Ascending aorta (tissue), 2 donors: ENCODE measurements around the gene NDUFV3. TPM values are rescaled to one million over a fixed set of nuclear protein-coding genes. Genes with fewer than 3 reads are reported as not detected.

Experiments used
- DNase-seq, 2 donors: peaks; one replicate each; pipeline ENCODE4 v3.0.0-alpha.2; 2019; ENCODE audit warnings: low spot score in 2 of 2
- H3K27ac ChIP-seq, 2 donors: fragments of 200-600 bp; sonication (generic); one replicate each; pipeline ENCODE4 v1.5.1; 2016 to 2017; ENCODE audit warnings: mild to moderate bottlenecking in 1 of 2
- H3K27me3 ChIP-seq: fragments of 200-600 bp; sonication (generic); one replicate; pipeline ENCODE4 v1.5.1; 2017
- H3K36me3 ChIP-seq, 2 donors: fragments of 200-600 bp; sonication (generic); one replicate each; pipeline ENCODE4 v1.5.1; 2016
- H3K4me1 ChIP-seq, 2 donors: fragments of 200-600 bp; sonication (generic); one replicate each; pipeline ENCODE4 v1.5.1; 2016 to 2017; ENCODE audit warnings: mild to moderate bottlenecking in 1 of 2
- H3K4me3 ChIP-seq, 2 donors: fragments of 200-600 bp; sonication (generic); one replicate each; pipeline ENCODE4 v1.5.1; 2016 to 2017; ENCODE audit warnings: mild to moderate bottlenecking in 1 of 2
- H3K9me3 ChIP-seq, 2 donors: fragments of 200-600 bp; sonication (generic); one replicate each; pipeline ENCODE4 v1.5.1; 2016
- CTCF ChIP-seq, 3 experiments: fragments of 200-600 bp in 2 of 3; fragments of 450-650 bp in 1 of 3; sonication (generic) in 2 of 3; IDR thresholded peaks; one replicate each; pipeline ENCODE4 v1.5.1; 2016 to 2019; ENCODE audit warnings: antibody characterized with exemption in 3 of 3, mild to moderate bottlenecking in 1 of 3, moderate library complexity in 1 of 3
- intact Hi-C: fragments of 100-400 bp; cut with DNase I; formaldehyde crosslinking; loops from one replicate; pipeline ENCODE4 v1.15.1; 2023
- total RNA-seq: library from RNA; depleted of rRNA; stranded (reverse); fragments of >200 nt; gene quantifications from one replicate; pipeline ENCODE4 v1.1.0, GENCODE V29; 2016

Gene NDUFV3
- total RNA-seq, 1 donor from 2014 or later: 60.7 TPM

DNA sequence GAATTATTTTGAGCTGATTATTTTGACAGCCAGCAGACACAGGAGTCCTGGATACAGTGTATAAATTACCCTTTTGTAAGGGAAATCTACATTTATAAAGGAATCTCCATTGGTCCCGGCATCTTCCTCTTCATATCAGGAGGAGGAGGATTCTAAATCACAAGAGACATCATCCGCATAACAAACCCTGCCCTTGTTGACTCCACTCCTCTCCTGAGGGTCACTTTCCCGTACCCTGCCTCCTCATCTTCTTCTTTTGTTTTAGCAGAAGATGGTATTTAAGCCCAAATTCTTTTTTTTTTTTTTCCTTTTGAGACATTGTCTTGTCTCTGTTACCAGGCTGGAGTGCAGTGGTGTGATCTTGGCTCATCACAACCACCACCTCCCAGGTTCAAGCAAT is 66.6 kb downstream of the NDUFV3 start:
- intact Hi-C loops: no loop called here
- no peak for DNase-seq
- no peak for TF ChIP-seq CTCF (IDR thresholded peaks at IDR 0.05)
- Histone ChIP-seq H3K9me3 (no peaks in the 10 kb centered on the region), H3K27ac (no peak overlapping the region), H3K27me3 (no peaks in the 10 kb centered on the region), H3K4me1 (no peaks in the 10 kb centered on the region), H3K4me3 (no peak overlapping the region), H3K36me3 (no peaks in the 10 kb centered on the region)

DNA sequence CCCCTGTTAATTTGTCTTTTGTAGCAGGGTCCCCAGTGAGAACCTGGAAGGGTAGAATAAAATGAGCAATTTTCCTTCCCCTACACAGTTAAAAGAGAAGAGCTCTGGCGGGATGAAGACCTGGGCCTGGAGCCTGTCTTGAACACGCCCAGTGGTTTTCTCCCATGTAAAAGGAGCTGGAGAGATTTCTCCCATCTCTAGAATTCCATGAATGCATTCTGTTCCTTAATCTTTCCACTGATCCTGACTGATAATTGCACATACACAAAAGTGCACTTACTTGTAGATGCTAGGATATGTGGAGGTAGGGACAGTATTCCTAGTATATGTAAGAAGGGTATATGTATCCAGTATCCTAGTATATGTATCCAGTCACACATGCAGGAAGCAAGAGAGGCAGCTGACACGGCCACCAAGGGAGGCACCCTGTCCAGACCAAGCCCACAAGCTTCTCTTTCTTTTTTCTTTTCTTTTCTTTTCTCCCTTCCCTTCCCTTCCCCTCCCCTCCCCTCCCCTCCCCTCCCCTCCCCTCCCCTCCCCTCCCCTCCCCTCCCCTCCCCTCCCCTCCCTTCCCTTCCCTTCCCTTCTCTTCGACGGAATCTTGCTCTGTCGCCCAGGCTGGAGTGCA is 69.4 kb downstream of the NDUFV3 start:
- Histone ChIP-seq H3K4me3 (no peak overlapping the region), H3K27me3 (no peaks in the 10 kb centered on the region), H3K36me3 (no peaks in the 10 kb centered on the region), H3K27ac (no peak overlapping the region), H3K4me1 (no peaks in the 10 kb centered on the region), H3K9me3 (no peaks in the 10 kb centered on the region)
- TF ChIP-seq CTCF (IDR thresholded peaks at IDR 0.05): no peak
- intact Hi-C loops: no loop called here
- DNase-seq: no peak

Other genes with a start within 250 kb of the NDUFV3 start
- gene PDE9A, start 239.7 kb upstream of the NDUFV3 start, total RNA-seq: 2.2 TPM
- gene WDR4, start 13.8 kb upstream of the NDUFV3 start, total RNA-seq: 51.9 TPM
- gene ERVH48-1, start 32.3 kb downstream of the NDUFV3 start, total RNA-seq: not detected
- gene PKNOX1, start 81.3 kb downstream of the NDUFV3 start, total RNA-seq: 11.2 TPM
- 29.5 TPM for gene CBS, start 182.5 kb downstream of the NDUFV3 start, total RNA-seq
- gene U2AF1, start 214.3 kb downstream of the NDUFV3 start, total RNA-seq: 12.9 TPM